Testis (tissue), 2 donors: ENCODE results near the gene FRMD5.

Experiments used
- POLR2A ChIP-seq: fragments of 450-650 bp; IDR thresholded peaks from one replicate; pipeline ENCODE4 v1.6.1; 2017; ENCODE audit warnings: antibody characterized with exemption, mild to moderate bottlenecking, moderate library complexity
- TF ChIP-seq, protein P1 (sequence below), 3 experiments: fragments of 450-650 bp in 2 of 3; fragments of 200-600 bp in 1 of 3; sonication (generic) in 1 of 3; IDR thresholded peaks; one replicate each; pipeline ENCODE4 v1.5.1; 2016 to 2019; ENCODE audit warnings: antibody characterized with exemption in 3 of 3, mild to moderate bottlenecking in 2 of 3, moderate library complexity in 1 of 3

- TF ChIP-seq, protein P1, sequence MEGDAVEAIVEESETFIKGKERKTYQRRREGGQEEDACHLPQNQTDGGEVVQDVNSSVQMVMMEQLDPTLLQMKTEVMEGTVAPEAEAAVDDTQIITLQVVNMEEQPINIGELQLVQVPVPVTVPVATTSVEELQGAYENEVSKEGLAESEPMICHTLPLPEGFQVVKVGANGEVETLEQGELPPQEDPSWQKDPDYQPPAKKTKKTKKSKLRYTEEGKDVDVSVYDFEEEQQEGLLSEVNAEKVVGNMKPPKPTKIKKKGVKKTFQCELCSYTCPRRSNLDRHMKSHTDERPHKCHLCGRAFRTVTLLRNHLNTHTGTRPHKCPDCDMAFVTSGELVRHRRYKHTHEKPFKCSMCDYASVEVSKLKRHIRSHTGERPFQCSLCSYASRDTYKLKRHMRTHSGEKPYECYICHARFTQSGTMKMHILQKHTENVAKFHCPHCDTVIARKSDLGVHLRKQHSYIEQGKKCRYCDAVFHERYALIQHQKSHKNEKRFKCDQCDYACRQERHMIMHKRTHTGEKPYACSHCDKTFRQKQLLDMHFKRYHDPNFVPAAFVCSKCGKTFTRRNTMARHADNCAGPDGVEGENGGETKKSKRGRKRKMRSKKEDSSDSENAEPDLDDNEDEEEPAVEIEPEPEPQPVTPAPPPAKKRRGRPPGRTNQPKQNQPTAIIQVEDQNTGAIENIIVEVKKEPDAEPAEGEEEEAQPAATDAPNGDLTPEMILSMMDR (IDR thresholded peaks at IDR 0.05): no peak
- TF ChIP-seq POLR2A: no peak
These were observed 315.4 kb downstream of the FRMD5 start for GRCh38 chr15:43879386-43880355.
